Ishikawa (cell line): Measurements from ENCODE around the gene SZT2.

Source experiments
- CEBPB ChIP-seq: IDR thresholded peaks from 2 replicates; pipeline ENCODE4 v1.6.1; 2012
- CREB1 ChIP-seq: IDR thresholded peaks from 2 replicates; pipeline ENCODE4 v1.6.1; 2012; ENCODE audit warnings: low read depth
- EGR1 ChIP-seq: IDR thresholded peaks from 2 replicates; pipeline ENCODE4 v1.6.1; 2012
- EP300 ChIP-seq: IDR thresholded peaks from 2 replicates; pipeline ENCODE4 v1.6.1; 2012; ENCODE audit warnings: borderline replicate concordance
- FOXM1 ChIP-seq: IDR thresholded peaks from 2 replicates; pipeline ENCODE4 v1.6.1; 2012; ENCODE audit warnings: low read depth, borderline replicate concordance
- MAX ChIP-seq: IDR thresholded peaks from 2 replicates; pipeline ENCODE4 v1.6.1; 2012
- NFIC ChIP-seq: IDR thresholded peaks from 2 replicates; pipeline ENCODE4 v1.6.1; 2012
- RAD21 ChIP-seq: IDR thresholded peaks from 2 replicates; pipeline ENCODE4 v1.6.1; 2012; ENCODE audit warnings: low read depth
- REST ChIP-seq: IDR thresholded peaks from 2 replicates; pipeline ENCODE4 v1.6.1; 2012; ENCODE audit warnings: low read depth, mild to moderate bottlenecking
- TAF1 ChIP-seq: IDR thresholded peaks from 2 replicates; pipeline ENCODE4 v1.6.1; 2012; ENCODE audit warnings: low read depth, mild to moderate bottlenecking
- TCF12 ChIP-seq: IDR thresholded peaks from 2 replicates; pipeline ENCODE4 v1.6.1; 2012; ENCODE audit warnings: low read depth
- TEAD4 ChIP-seq: IDR thresholded peaks from 2 replicates; pipeline ENCODE4 v1.6.1; 2012
- USF1 ChIP-seq: IDR thresholded peaks from 2 replicates; pipeline ENCODE4 v1.6.1; 2012
- YY1 ChIP-seq: IDR thresholded peaks from 2 replicates; pipeline ENCODE4 v1.6.1; 2012; ENCODE audit warnings: low read depth
- ZBTB7A ChIP-seq: IDR thresholded peaks from 2 replicates; pipeline ENCODE4 v1.6.1; 2012; ENCODE audit warnings: low read depth

Gene SZT2

GRCh38 chr1:43360616-43361015 lies 29.1 kb upstream of the SZT2 start:
- TF ChIP-seq TEAD4 (no peak), CEBPB (no peak), TAF1 (no peak), FOXM1 (no peak), YY1 (no peak), ZBTB7A (no peak), EP300 (no peak), USF1 (no peak), NFIC (no peak), TCF12 (no peak)

GRCh38 chr1:43363283-43363934 lies 26.3 kb upstream of the SZT2 start:
- TF ChIP-seq TAF1 (0 out of 2 replicates have a peak, but pooled peaks have one; percentile 17), MAX (no peak), TEAD4 (0 out of 2 replicates have a peak, but pooled peaks have one; percentile 7), EP300 (no peak), RAD21 (no peak), TCF12 (no peak), REST (no peak)

- TF ChIP-seq YY1: no peak
- no peak for TF ChIP-seq USF1
- TF ChIP-seq TAF1: no peak
- TF ChIP-seq ZBTB7A: no peak
- TF ChIP-seq MAX: no peak
- TF ChIP-seq REST: no peak
- TF ChIP-seq CREB1: no peak
- TF ChIP-seq TEAD4: no peak
- TF ChIP-seq RAD21: no peak
- no peak for TF ChIP-seq CEBPB
- TF ChIP-seq FOXM1: no peak
- TF ChIP-seq TCF12: no peak
- TF ChIP-seq NFIC: no peak
- TF ChIP-seq EP300: no peak
These were observed 25.7 kb upstream of the SZT2 start for GRCh38 chr1:43363935-43364525.

- TF ChIP-seq CEBPB: no peak
- TF ChIP-seq TCF12: no peak
These were observed 24.0 kb upstream of the SZT2 start for GRCh38 chr1:43365678-43366077.

- TF ChIP-seq TAF1 (peak; percentile 52; the same call in 1 of the 2 replicates), TEAD4 (no peak), ZBTB7A (peak; percentile 91)
These were observed 23.5 kb upstream of the SZT2 start for GRCh38 chr1:43366179-43366578.

GRCh38 chr1:43366601-43367025 lies 23.1 kb upstream of the SZT2 start:
- 0 out of 2 replicates have a peak, but pooled peaks have one; percentile 1 for TF ChIP-seq MAX
- no peak for TF ChIP-seq USF1
- no peak for TF ChIP-seq FOXM1
- no peak for TF ChIP-seq EGR1
- no peak for TF ChIP-seq RAD21
- TF ChIP-seq NFIC: no peak
- TF ChIP-seq REST: no peak
- no peak for TF ChIP-seq EP300
- TF ChIP-seq TEAD4: no peak
- TF ChIP-seq YY1: peak; percentile 60
- no peak for TF ChIP-seq TCF12
